ENCODE results near the gene NANOG. TPM values are rescaled to one million over a fixed set of nuclear protein-coding genes. Genes with fewer than 3 reads are reported as not detected.
"Not testable (repeated sequence)": the region's sequence is repeated elsewhere in the genome, so short reads cannot be mapped to it uniquely, and the experiment has no call there.

Gene NANOG
- total RNA-seq, 3 donors from 2014 or later (not counting 1 experiment from before 2014, with no cell fraction given), result not detected

GRCh38 chr12:7832059-7832696 lies 43.0 kb downstream of the NANOG start:
- Histone ChIP-seq H3K27ac (ENCODE audit: low read length) (no peak overlapping the region), H3K27me3 (ENCODE audit: control insufficient read depth, insufficient read depth, low read length) (no peaks in the 10 kb centered on the region), H3K36me3 (ENCODE audit: control insufficient read depth, insufficient read depth, low read length) (no peaks in the 10 kb centered on the region), H3K4me3 (ENCODE audit: low read length) (no peak overlapping the region), H3K9me3 (ENCODE audit: control insufficient read depth, insufficient read depth, low read length) (no peaks in the 10 kb centered on the region), H3K4me1 (ENCODE audit: control insufficient read depth, insufficient read depth, low read length) (no peaks in the 10 kb centered on the region)
- Mint-ChIP-seq H3K4me1 (peaks cover 0 to 9% of the 10 kb centered on the region in 2 donors), H3K9me3 (no peaks in the 10 kb centered on the region), H3K27me3 (ENCODE audit: low read depth in 2 of 2) (peaks cover 0 to 3% of the 10 kb centered on the region in 2 donors), H3K4me3 (no peak overlapping the region), H3K36me3 (no peaks in the 10 kb centered on the region), H3K27ac (no peak overlapping the region)
- intact Hi-C loops (cut with micrococcal nuclease), result loop anchor here (1.0 kb wide), 1 partner anchor 163 kb away; no protein-coding TSS in a partner anchor
- DNase-seq (peak in 1 of 2 donors; percentile 54), ATAC-seq (peak; percentile 75 to 84 (median 78))
- 57% methylated on average over 6 of the region's 6 CpGs for WGBS (ENCODE audit: insufficient coverage)
- TF ChIP-seq CTCF (IDR thresholded peaks at IDR 0.05), result peak; percentile 59

- intact Hi-C loops (cut with micrococcal nuclease); H3K9me3 ChIP-seq (ENCODE audit: control insufficient read depth, insufficient read depth, low read length); H3K4me1 Mint-ChIP-seq; H3K36me3 Mint-ChIP-seq; ATAC-seq; H3K4me3 Mint-ChIP-seq; H3K27me3 Mint-ChIP-seq (ENCODE audit: low read depth in 2 of 2); H3K9me3 Mint-ChIP-seq; H3K27ac Mint-ChIP-seq; H3K36me3 ChIP-seq (ENCODE audit: control insufficient read depth, insufficient read depth, low read length); H3K4me3 ChIP-seq (ENCODE audit: low read length); H3K27me3 ChIP-seq (ENCODE audit: control insufficient read depth, insufficient read depth, low read length); H3K27ac ChIP-seq (ENCODE audit: low read length); H3K4me1 ChIP-seq (ENCODE audit: control insufficient read depth, insufficient read depth, low read length); DNase-seq: not testable (repeated sequence)
- 77% methylated on average over 6 of the region's 6 CpGs for WGBS (ENCODE audit: insufficient coverage)
These were observed 44.0 kb downstream of the NANOG start for GRCh38 chr12:7833201-7833600.

GRCh38 chr12:7833831-7834230 lies 44.6 kb downstream of the NANOG start:
- H3K27me3 ChIP-seq (ENCODE audit: control insufficient read depth, insufficient read depth, low read length), result no peaks in the 10 kb centered on the region
- no peak overlapping the region for H3K4me3 Mint-ChIP-seq
- H3K4me1 ChIP-seq (ENCODE audit: control insufficient read depth, insufficient read depth, low read length), result no peaks in the 10 kb centered on the region
- peaks cover 0 to 9% of the 10 kb centered on the region in 2 donors for H3K4me1 Mint-ChIP-seq
- no peaks in the 10 kb centered on the region for H3K9me3 ChIP-seq (ENCODE audit: control insufficient read depth, insufficient read depth, low read length)
- no peak for ATAC-seq
- DNase-seq, result no peak
- H3K4me3 ChIP-seq (ENCODE audit: low read length), result no peak overlapping the region
- H3K9me3 Mint-ChIP-seq, result no peaks in the 10 kb centered on the region
- no peak for TF ChIP-seq CTCF (IDR thresholded peaks at IDR 0.05)
- H3K27ac ChIP-seq (ENCODE audit: low read length), result no peak overlapping the region
- no peak overlapping the region for H3K27ac Mint-ChIP-seq
- 88% methylated on average over 3 of the region's 4 CpGs for WGBS (ENCODE audit: insufficient coverage)
- intact Hi-C loops (cut with micrococcal nuclease), result no loop called here
- peaks cover 0 to 6% of the 10 kb centered on the region in 2 donors for H3K27me3 Mint-ChIP-seq (ENCODE audit: low read depth in 2 of 2)
- no peaks in the 10 kb centered on the region for H3K36me3 ChIP-seq (ENCODE audit: control insufficient read depth, insufficient read depth, low read length)
- no peaks in the 10 kb centered on the region for H3K36me3 Mint-ChIP-seq

- H3K4me1 ChIP-seq (ENCODE audit: control insufficient read depth, insufficient read depth, low read length), result no peaks in the 10 kb centered on the region
- H3K9me3 Mint-ChIP-seq, result no peaks in the 10 kb centered on the region
These were observed 45.5 kb downstream of the NANOG start for GRCh38 chr12:7834701-7835100.

More at GRCh38 chr12:7834701-7835100, 45.5 kb downstream of the NANOG start:
- no peak overlapping the region for H3K4me3 ChIP-seq (ENCODE audit: low read length)
- H3K9me3 ChIP-seq (ENCODE audit: control insufficient read depth, insufficient read depth, low read length), result no peaks in the 10 kb centered on the region
- H3K4me1 Mint-ChIP-seq, result peaks cover 0 to 9% of the 10 kb centered on the region in 2 donors
- intact Hi-C loops (cut with micrococcal nuclease), result no loop called here
- no peaks in the 10 kb centered on the region for H3K36me3 ChIP-seq (ENCODE audit: control insufficient read depth, insufficient read depth, low read length)
- DNase-seq (no peak), ATAC-seq (peak in 1 of 3 donors; percentile 60)
- H3K27ac ChIP-seq (ENCODE audit: low read length), result no peak overlapping the region
- H3K27me3 Mint-ChIP-seq (ENCODE audit: low read depth in 2 of 2), result peaks cover 0 to 6% of the 10 kb centered on the region in 2 donors
- TF ChIP-seq CTCF (IDR thresholded peaks at IDR 0.05), result no peak
- WGBS (ENCODE audit: insufficient coverage), result 79% methylated on average over 1 of the region's 1 CpG
- no peaks in the 10 kb centered on the region for H3K36me3 Mint-ChIP-seq
- no peaks in the 10 kb centered on the region for H3K27me3 ChIP-seq (ENCODE audit: control insufficient read depth, insufficient read depth, low read length)
- no peak overlapping the region for H3K4me3 Mint-ChIP-seq
- H3K27ac Mint-ChIP-seq, result no peak overlapping the region
